HEK293 (cell line): Measurements from ENCODE around the gene FAM118B.

Experiments
- CTCF ChIA-PET: fragments of 350-600 bp; formaldehyde crosslinking; extraction: SDS; loops from one replicate; lab custom pipeline; 2021; ENCODE audit warnings: antibody characterized with exemption; lab: Yijun Ruan, JAX
- POLR2A ChIA-PET: fragments of 300-600 bp; formaldehyde crosslinking; extraction: SDS; loops from one replicate; lab custom pipeline; 2020; ENCODE audit warnings: antibody characterized with exemption, inconsistent platforms; lab: Yijun Ruan, JAX
- H3K27ac ChIP-seq: fragments of 200-500 bp; sonication (Bioruptor generic); 2 replicates; pipeline ENCODE4 v1.5.1; 2014; ENCODE audit warnings: low read depth, low read length, control low read depth, inconsistent platforms; ENCODE audit errors: extremely low read depth
- H3K36me3 ChIP-seq, 2 experiments: fragments of 200-500 bp in 1 of 2; sonication (Bioruptor generic) in 1 of 2; 1 replicate in 1 of 2; 2 replicates in 1 of 2; pipeline ENCODE4 v1.5.1; 2014 to 2017; ENCODE audit warnings: inconsistent platforms in 2 of 2, low read length in 2 of 2; ENCODE audit not compliant: control insufficient read depth in 2 of 2, insufficient read depth in 1 of 2
- H3K4me1 ChIP-seq: fragments of 200-500 bp; sonication (Bioruptor generic); 2 replicates; pipeline ENCODE4 v1.5.1; 2014; ENCODE audit warnings: mild to moderate bottlenecking, low read length, inconsistent platforms; ENCODE audit not compliant: control insufficient read depth, insufficient read depth
- H3K4me3 ChIP-seq: 2 replicates; pipeline ENCODE4 v1.5.1; 2011; ENCODE audit warnings: low read depth, mild to moderate bottlenecking, control low read depth, low read length, moderate library complexity
- H3K9me3 ChIP-seq: fragments of 200-500 bp; sonication (Bioruptor generic); 2 replicates; pipeline ENCODE4 v1.5.1; 2014; ENCODE audit warnings: low read depth, low read length, inconsistent platforms; ENCODE audit not compliant: control insufficient read depth, insufficient read depth
- GFI1B ChIP-seq: fragments of 450-650 bp; formaldehyde crosslinking; IDR thresholded peaks from 2 replicates; pipeline ENCODE4 v1.5.1; 2016; ENCODE audit warnings: missing biosample characterization, missing genetic modification characterization
- GLI2 ChIP-seq: fragments of 450-650 bp; formaldehyde crosslinking; IDR thresholded peaks from 2 replicates; pipeline ENCODE4; 2017; ENCODE audit warnings: missing biosample characterization, missing genetic modification characterization, low read depth, borderline replicate concordance
- GLIS1 ChIP-seq: fragments of 450-650 bp; formaldehyde crosslinking; IDR thresholded peaks from 2 replicates; pipeline ENCODE4 v1.5.1; 2016; ENCODE audit warnings: missing biosample characterization, missing genetic modification characterization
- KLF16 ChIP-seq: fragments of 450-650 bp; formaldehyde crosslinking; IDR thresholded peaks from 2 replicates; pipeline ENCODE4 v1.5.1; 2017; ENCODE audit warnings: missing biosample characterization, missing genetic modification characterization
- SALL2 ChIP-seq: fragments of 450-650 bp; formaldehyde crosslinking; IDR thresholded peaks from 2 replicates; pipeline ENCODE4 v1.5.0; 2017; ENCODE audit warnings: missing biosample characterization, mild to moderate bottlenecking, missing genetic modification characterization, borderline replicate concordance
- SP3 ChIP-seq: fragments of 450-650 bp; formaldehyde crosslinking; IDR thresholded peaks from 2 replicates; pipeline ENCODE4 v1.5.1; 2016; ENCODE audit warnings: missing biosample characterization, missing genetic modification characterization
- ZBTB10 ChIP-seq: fragments of 450-650 bp; formaldehyde crosslinking; IDR thresholded peaks from 2 replicates; pipeline ENCODE4 v1.5.1; 2016; ENCODE audit warnings: missing biosample characterization, missing genetic modification characterization
- ZBTB21 ChIP-seq: fragments of 450-650 bp; formaldehyde crosslinking; IDR thresholded peaks from 2 replicates; pipeline ENCODE4 v1.5.1; 2017; ENCODE audit warnings: missing biosample characterization, missing genetic modification characterization
- ZBTB44 ChIP-seq: fragments of 450-650 bp; IDR thresholded peaks from 2 replicates; pipeline ENCODE4 v1.5.1; 2018; ENCODE audit warnings: missing biosample characterization, mild to moderate bottlenecking, missing genetic modification characterization
- ZNF146 ChIP-seq: fragments of 450-650 bp; formaldehyde crosslinking; IDR thresholded peaks from 2 replicates; pipeline ENCODE4 v1.5.1; 2016; ENCODE audit warnings: missing biosample characterization, missing genetic modification characterization
- ZNF266 ChIP-seq: fragments of 450-650 bp; formaldehyde crosslinking; IDR thresholded peaks from 2 replicates; pipeline ENCODE4 v1.5.1; 2016; ENCODE audit warnings: missing biosample characterization, missing genetic modification characterization, low read depth
- ZNF274 ChIP-seq, 2 experiments: fragments of 200-500 bp in 1 of 2; fragments of 450-650 bp in 1 of 2; sonication (Bioruptor generic) in 1 of 2; formaldehyde crosslinking in 1 of 2; IDR thresholded peaks; 2 replicates each; pipeline versions ENCODE4 v1.5.1 to v1.6.1; 2014 to 2016; ENCODE audit warnings: borderline replicate concordance in 1 of 2, inconsistent platforms in 1 of 2, low read length in 1 of 2, missing biosample characterization in 1 of 2, missing genetic modification characterization in 1 of 2
- ZNF302 ChIP-seq: fragments of 450-650 bp; formaldehyde crosslinking; IDR thresholded peaks from 2 replicates; pipeline ENCODE4 v1.5.1; 2016; ENCODE audit warnings: missing biosample characterization, missing genetic modification characterization, low read depth
- ZNF311 ChIP-seq: fragments of 450-650 bp; formaldehyde crosslinking; IDR thresholded peaks from 2 replicates; pipeline ENCODE4 v1.5.1; 2017; ENCODE audit warnings: missing biosample characterization, missing genetic modification characterization, borderline replicate concordance
- ZNF354C ChIP-seq: fragments of 450-650 bp; formaldehyde crosslinking; IDR thresholded peaks from 2 replicates; pipeline ENCODE4 v1.5.1; 2016; ENCODE audit warnings: missing biosample characterization, missing genetic modification characterization, low read depth, borderline replicate concordance
- ZNF529 ChIP-seq: fragments of 450-650 bp; formaldehyde crosslinking; IDR thresholded peaks from 2 replicates; pipeline ENCODE4 v1.5.1; 2017; ENCODE audit warnings: missing genetic modification characterization, missing biosample characterization; ENCODE audit not compliant: insufficient replicate concordance
- ZNF544 ChIP-seq: fragments of 450-650 bp; formaldehyde crosslinking; IDR thresholded peaks from 2 replicates; pipeline ENCODE4 v1.5.0; 2017; ENCODE audit warnings: missing biosample characterization, missing genetic modification characterization
- ZNF548 ChIP-seq: fragments of 450-650 bp; formaldehyde crosslinking; IDR thresholded peaks from 2 replicates; pipeline ENCODE4 v1.5.1; 2016; ENCODE audit warnings: missing biosample characterization, missing genetic modification characterization
- ZNF549 ChIP-seq: fragments of 450-650 bp; IDR thresholded peaks from 2 replicates; pipeline ENCODE4 v1.5.1; 2018; ENCODE audit warnings: missing biosample characterization, missing genetic modification characterization, mild to moderate bottlenecking, inconsistent platforms, moderate library complexity
- ZNF629 ChIP-seq: fragments of 450-650 bp; formaldehyde crosslinking; IDR thresholded peaks from 2 replicates; pipeline ENCODE4 v1.5.1; 2017; ENCODE audit warnings: missing biosample characterization, missing genetic modification characterization
- ZNF707 ChIP-seq: fragments of 450-650 bp; formaldehyde crosslinking; IDR thresholded peaks from 2 replicates; pipeline ENCODE4 v1.5.1; 2016; ENCODE audit warnings: missing biosample characterization, missing genetic modification characterization
- ZNF768 ChIP-seq: fragments of 450-650 bp; formaldehyde crosslinking; IDR thresholded peaks from 2 replicates; pipeline ENCODE4 v1.5.1; 2018; ENCODE audit warnings: missing biosample characterization, mild to moderate bottlenecking, missing genetic modification characterization
- ZNF785 ChIP-seq: fragments of 450-650 bp; formaldehyde crosslinking; IDR thresholded peaks from 2 replicates; pipeline ENCODE4 v1.5.1; 2016; ENCODE audit warnings: missing biosample characterization, missing genetic modification characterization
- ZNF791 ChIP-seq: fragments of 450-650 bp; formaldehyde crosslinking; IDR thresholded peaks from 2 replicates; pipeline ENCODE4 v1.5.1; 2016; ENCODE audit warnings: missing biosample characterization, missing genetic modification characterization
- ZSCAN18 ChIP-seq: fragments of 450-650 bp; formaldehyde crosslinking; IDR thresholded peaks from 2 replicates; pipeline ENCODE4 v1.5.1; 2016; ENCODE audit warnings: missing biosample characterization, missing genetic modification characterization
- TF ChIP-seq, protein P1 (sequence below): fragments of 450-650 bp; formaldehyde crosslinking; IDR thresholded peaks from 2 replicates; pipeline ENCODE4 v1.5.1; 2016; ENCODE audit warnings: missing biosample characterization, missing genetic modification characterization

Gene FAM118B

DNA sequence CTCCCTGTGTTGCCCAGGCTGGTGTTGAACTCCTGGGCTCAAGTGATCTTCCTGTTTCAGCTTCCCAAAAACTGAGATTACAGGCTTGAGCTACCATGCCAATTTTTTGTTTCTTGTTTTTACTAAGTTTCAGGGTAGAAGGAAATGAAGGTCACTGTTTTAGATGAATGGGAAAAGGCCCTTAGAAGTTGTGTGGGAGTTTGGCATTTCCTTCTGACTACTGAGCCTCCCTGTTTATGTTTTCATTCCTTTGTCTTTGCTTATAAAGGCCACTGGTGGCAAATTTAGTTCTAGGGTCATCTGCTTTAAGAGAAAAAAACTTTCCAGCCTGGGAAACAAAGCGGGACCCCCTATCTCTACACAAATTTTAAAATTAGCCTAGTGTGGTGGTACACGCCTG, 35.1 kb downstream of the FAM118B start (continued):
- TF ChIP-seq ZBTB21 (tag by site-specific recombination) (no peak), ZNF529 (tag by site-specific recombination) (no peak), ZBTB44 (no peak), SP3 (no peak), GLI2 (tag by site-specific recombination) (no peak), ZNF548 (no peak), GFI1B (tag by site-specific recombination) (no peak), ZNF629 (no peak)
- TF ChIP-seq, protein P1, sequence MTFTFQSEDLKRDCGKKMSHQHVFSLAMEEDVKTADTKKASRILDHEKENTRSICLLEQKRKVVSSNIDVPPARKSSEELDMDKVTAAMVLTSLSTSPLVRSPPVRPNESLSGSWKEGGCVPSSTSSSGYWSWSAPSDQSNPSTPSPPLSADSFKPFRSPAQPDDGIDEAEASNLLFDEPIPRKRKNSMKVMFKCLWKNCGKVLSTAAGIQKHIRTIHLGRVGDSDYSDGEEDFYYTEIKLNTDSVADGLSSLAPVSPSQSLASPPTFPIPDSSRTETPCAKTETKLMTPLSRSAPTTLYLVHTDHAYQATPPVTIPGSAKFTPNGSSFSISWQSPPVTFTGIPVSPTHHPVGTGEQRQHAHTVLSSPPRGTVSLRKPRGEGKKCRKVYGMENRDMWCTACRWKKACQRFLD (tag by site-specific recombination), result no peak

DNA sequence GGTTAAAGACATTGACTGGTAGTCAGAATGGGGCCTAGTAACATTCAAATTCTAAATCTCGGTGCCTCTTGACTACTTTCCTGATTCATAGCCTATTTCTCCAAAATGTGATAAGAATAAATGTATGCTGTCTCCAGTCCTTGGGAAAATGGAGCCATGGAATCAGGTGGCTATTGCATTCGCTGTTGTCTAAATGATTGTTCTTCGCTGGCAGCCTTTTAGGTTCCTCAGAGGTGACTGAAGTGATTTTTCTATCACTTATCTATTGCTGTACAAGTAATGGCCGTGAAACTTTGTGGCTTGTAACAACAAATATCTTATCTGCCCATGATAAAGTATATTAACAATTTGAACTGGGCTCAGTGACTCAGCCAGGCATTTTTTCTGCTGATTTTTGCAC, 41.7 kb downstream of the FAM118B start:
- Histone ChIP-seq H3K4me1 (no peaks in the 10 kb centered on the region), H3K27ac (no peak overlapping the region), H3K9me3 (no peaks in the 10 kb centered on the region), H3K36me3 (peaks cover 0 to 65% of the 10 kb centered on the region in 2 experiments; a peak in 1 of 3 replicates), H3K4me3 (no peak overlapping the region)
- ChIA-PET POLR2A (no interaction called here), CTCF (no interaction called here)
- TF ChIP-seq ZNF768 (tag by site-specific recombination), result no peak
- TF ChIP-seq GLIS1, result no peak
- TF ChIP-seq ZNF785 (tag by site-specific recombination), result no peak
- TF ChIP-seq ZNF549 (tag by site-specific recombination), result no peak
- TF ChIP-seq ZNF311, result no peak
- TF ChIP-seq ZNF146 (tag by site-specific recombination), result no peak
- TF ChIP-seq ZNF791 (tag by site-specific recombination), result no peak
- no peak for TF ChIP-seq SALL2 (tag by site-specific recombination)
- TF ChIP-seq ZNF707 (tag by site-specific recombination), result no peak
- TF ChIP-seq ZNF266 (tag by site-specific recombination), result no peak
- no peak for TF ChIP-seq ZNF302 (tag by site-specific recombination)
- no peak for TF ChIP-seq ZNF354C (tag by site-specific recombination)
- TF ChIP-seq ZNF274 (IDR thresholded peaks at IDR 0.05; ENCODE audit: low read length), result no peak
- TF ChIP-seq ZNF274 (tag by site-specific recombination; IDR thresholded peaks at IDR 0.05; ENCODE audit: borderline replicate concordance), result no peak
- no peak for TF ChIP-seq ZBTB10 (tag by site-specific recombination)
- TF ChIP-seq ZNF544 (tag by site-specific recombination), result no peak
- no peak for TF ChIP-seq ZSCAN18
- no peak for TF ChIP-seq ZBTB21 (tag by site-specific recombination)
- no peak for TF ChIP-seq KLF16
